HepG2 (cell line): ENCODE data around the gene UBE2E1. TPM values are rescaled to one million over a fixed set of nuclear protein-coding genes. Genes with fewer than 3 reads are reported as not detected.
A peak's percentile ranks its signal among the peaks of the same experiment; 100 is the strongest.

Experiments used
- CBX1 ChIP-seq: IDR thresholded peaks from one replicate; pipeline ENCODE4 v1.6.1; 2016; ENCODE audit warnings: antibody characterized with exemption, low read depth
- FOXP1 ChIP-seq, 2 experiments: fragments of 450-650 bp in 1 of 2; IDR thresholded peaks; 2 replicates each; pipeline ENCODE4 v1.6.1; 2017 to 2018; ENCODE audit warnings: antibody characterized with exemption in 1 of 2
- GABPB1 ChIP-seq: IDR thresholded peaks from 2 replicates; pipeline ENCODE4 v1.6.1; 2016; ENCODE audit warnings: mild to moderate bottlenecking, missing genetic modification reagents, moderate library complexity, missing compliant biosample characterization
- GATAD2A ChIP-seq: IDR thresholded peaks from 2 replicates; pipeline ENCODE4 v1.6.1; 2016
- KAT2B ChIP-seq: fragments of 150-350 bp; IDR thresholded peaks from 2 replicates; pipeline ENCODE4 v1.6.1; 2014; ENCODE audit warnings: low read depth, low read length, borderline replicate concordance
- MLLT10 ChIP-seq: sonication (generic); formaldehyde crosslinking; IDR thresholded peaks from 2 replicates; pipeline ENCODE4 v1.4.0; 2020; ENCODE audit warnings: missing genetic modification reagents
- STAT5B ChIP-seq: sonication (generic); formaldehyde crosslinking; IDR thresholded peaks from 2 replicates; pipeline ENCODE4 v1.4.0; 2020; ENCODE audit warnings: missing genetic modification reagents
- ZNF670 ChIP-seq: sonication (generic); formaldehyde crosslinking; IDR thresholded peaks from 2 replicates; pipeline ENCODE4 v1.8.0; 2022; ENCODE audit warnings: mild to moderate bottlenecking, missing genetic modification reagents, borderline replicate concordance
- ZNF777 ChIP-seq: sonication (generic); formaldehyde crosslinking; IDR thresholded peaks from 2 replicates; pipeline ENCODE4 v1.4.0; 2020; ENCODE audit warnings: missing genetic modification reagents
- polyA plus RNA-seq, 8 experiments: library from polyadenylated mRNA; depleted of rRNA in 3 of 8; stranded (reverse) in 7 of 8; unstranded in 1 of 8; fragments of >200 nt; fragmentation: Illumina TruSeq in 4 of 8; extraction: Trizol in 4 of 8; gene quantifications; 2 replicates each; pipeline versions ENCODE4 v1.2.1 to v1.2.3, GENCODE V29; 2011 to 2016; ENCODE audit warnings: low read depth in 4 of 8, missing spikeins in 1 of 8, mixed read lengths in 1 of 8; ENCODE audit not compliant: insufficient read depth in 1 of 8
- total RNA-seq, 5 experiments: library from RNA; depleted of rRNA; stranded (reverse); fragments of >200 nt; fragmentation: Illumina TruSeq; extraction: Trizol; gene quantifications; 2 replicates each; pipeline ENCODE4 v1.2.3, GENCODE V29; 2016; ENCODE audit warnings: low read depth in 1 of 5
- TF ChIP-seq, protein P1 (sequence below): conservative IDR thresholded peaks from 2 replicates; pipeline ENCODE4 v1.6.1; 2018; ENCODE audit warnings: missing genetic modification reagents
- TF ChIP-seq, protein P2 (sequence below): sonication (generic); formaldehyde crosslinking; IDR thresholded peaks from 2 replicates; pipeline ENCODE4 v1.5.1; 2020; ENCODE audit warnings: mild to moderate bottlenecking, missing genetic modification reagents, borderline replicate concordance
- TF ChIP-seq, protein P3 (sequence below): sonication (generic); formaldehyde crosslinking; conservative IDR thresholded peaks from 2 replicates; pipeline ENCODE4 v1.5.0; 2020; ENCODE audit warnings: missing genetic modification reagents
- TF ChIP-seq, protein P4 (sequence below): sonication (generic); formaldehyde crosslinking; IDR thresholded peaks from 2 replicates; pipeline ENCODE4 v1.4.0; 2020; ENCODE audit warnings: missing genetic modification reagents, mild to moderate bottlenecking, borderline replicate concordance
- TF ChIP-seq, protein P5 (sequence below): sonication (generic); formaldehyde crosslinking; IDR thresholded peaks from 2 replicates; pipeline ENCODE4 v1.4.0; 2020; ENCODE audit warnings: missing genetic modification reagents, low read depth, mild to moderate bottlenecking, borderline replicate concordance

The UBE2E1 gene
- total and polyA plus RNA-seq, 2 of the 13 experiments (the other 11 are each of a cell fraction or from before 2014, with no cell fraction given) = 55.4 to 61.8 TPM

DNA sequence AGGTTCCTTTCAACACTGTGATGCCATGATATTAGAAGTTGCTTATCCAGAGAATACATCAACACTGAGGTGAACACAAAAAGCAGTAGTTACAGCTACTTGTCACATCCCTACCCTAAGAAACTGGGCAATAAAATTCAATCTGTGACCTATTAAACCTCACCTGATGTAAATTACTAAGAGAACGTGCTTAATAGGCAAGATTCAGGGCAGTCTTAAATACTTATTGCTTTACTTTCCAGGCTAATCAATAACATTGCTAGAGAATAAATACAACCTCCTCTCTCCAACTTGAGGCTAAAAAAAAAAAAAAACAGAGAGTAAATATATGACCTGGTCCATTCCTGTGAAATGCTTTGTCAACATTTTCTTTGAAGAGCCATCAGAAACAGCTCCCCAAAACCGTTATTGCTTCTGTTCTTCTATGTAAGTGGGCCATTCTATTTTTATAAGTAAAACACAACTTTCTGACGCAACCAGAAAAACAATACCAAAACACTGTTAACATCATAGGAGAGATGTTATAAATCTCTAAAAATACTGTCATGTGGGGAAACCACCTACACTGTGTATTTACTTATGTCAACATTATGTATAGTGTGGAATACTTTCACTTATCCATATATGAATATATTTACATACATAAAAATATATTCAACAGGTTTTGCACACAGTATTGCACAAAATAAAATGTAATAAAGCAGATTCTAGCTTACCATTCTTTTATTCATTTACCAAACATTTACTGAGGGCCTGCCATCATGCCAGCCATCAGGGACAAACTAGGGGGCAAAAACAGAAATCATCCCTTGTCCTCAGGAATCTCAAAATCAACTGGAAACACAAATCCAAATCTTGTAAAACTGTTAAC, 108.4 kb downstream of the UBE2E1 start (continued):
- TF ChIP-seq GABPB1 (no peak), STAT5B (CRISPR knock-in tag) (no peak), GATAD2A (CRISPR knock-in tag) (peak; percentile 14; the same call in 1 of the 2 replicates), ZNF670 (no peak), MLLT10 (CRISPR knock-in tag) (no peak), ZNF777 (CRISPR knock-in tag) (no peak), CBX1 (no peak), FOXP1 (IDR thresholded peaks at IDR 0.05) (no peak), FOXP1 (CRISPR knock-in tag; IDR thresholded peaks at IDR 0.05) (peak; percentile 43; the same call in 1 of the 2 replicates), KAT2B (no peak)
- TF ChIP-seq, protein P1, sequence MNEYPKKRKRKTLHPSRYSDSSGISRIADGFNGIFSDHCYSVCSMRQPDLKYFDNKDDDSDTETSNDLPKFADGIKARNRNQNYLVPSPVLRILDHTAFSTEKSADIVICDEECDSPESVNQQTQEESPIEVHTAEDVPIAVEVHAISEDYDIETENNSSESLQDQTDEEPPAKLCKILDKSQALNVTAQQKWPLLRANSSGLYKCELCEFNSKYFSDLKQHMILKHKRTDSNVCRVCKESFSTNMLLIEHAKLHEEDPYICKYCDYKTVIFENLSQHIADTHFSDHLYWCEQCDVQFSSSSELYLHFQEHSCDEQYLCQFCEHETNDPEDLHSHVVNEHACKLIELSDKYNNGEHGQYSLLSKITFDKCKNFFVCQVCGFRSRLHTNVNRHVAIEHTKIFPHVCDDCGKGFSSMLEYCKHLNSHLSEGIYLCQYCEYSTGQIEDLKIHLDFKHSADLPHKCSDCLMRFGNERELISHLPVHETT = no peak
- TF ChIP-seq, protein P2, sequence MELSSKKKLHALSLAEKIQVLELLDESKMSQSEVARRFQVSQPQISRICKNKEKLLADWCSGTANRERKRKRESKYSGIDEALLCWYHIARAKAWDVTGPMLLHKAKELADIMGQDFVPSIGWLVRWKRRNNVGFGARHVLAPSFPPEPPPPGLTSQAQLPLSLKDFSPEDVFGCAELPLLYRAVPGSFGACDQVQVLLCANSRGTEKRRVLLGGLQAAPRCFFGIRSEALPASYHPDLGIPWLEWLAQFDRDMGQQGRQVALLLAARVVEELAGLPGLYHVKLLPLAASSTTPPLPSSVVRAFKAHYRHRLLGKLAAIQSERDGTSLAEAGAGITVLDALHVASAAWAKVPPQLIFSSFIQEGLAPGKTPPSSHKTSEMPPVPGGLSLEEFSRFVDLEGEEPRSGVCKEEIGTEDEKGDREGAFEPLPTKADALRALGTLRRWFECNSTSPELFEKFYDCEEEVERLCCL (CRISPR knock-in tag) = no peak
- TF ChIP-seq, protein P3, sequence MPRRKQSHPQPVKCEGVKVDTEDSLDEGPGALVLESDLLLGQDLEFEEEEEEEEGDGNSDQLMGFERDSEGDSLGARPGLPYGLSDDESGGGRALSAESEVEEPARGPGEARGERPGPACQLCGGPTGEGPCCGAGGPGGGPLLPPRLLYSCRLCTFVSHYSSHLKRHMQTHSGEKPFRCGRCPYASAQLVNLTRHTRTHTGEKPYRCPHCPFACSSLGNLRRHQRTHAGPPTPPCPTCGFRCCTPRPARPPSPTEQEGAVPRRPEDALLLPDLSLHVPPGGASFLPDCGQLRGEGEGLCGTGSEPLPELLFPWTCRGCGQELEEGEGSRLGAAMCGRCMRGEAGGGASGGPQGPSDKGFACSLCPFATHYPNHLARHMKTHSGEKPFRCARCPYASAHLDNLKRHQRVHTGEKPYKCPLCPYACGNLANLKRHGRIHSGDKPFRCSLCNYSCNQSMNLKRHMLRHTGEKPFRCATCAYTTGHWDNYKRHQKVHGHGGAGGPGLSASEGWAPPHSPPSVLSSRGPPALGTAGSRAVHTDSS = no peak
- TF ChIP-seq, protein P4, sequence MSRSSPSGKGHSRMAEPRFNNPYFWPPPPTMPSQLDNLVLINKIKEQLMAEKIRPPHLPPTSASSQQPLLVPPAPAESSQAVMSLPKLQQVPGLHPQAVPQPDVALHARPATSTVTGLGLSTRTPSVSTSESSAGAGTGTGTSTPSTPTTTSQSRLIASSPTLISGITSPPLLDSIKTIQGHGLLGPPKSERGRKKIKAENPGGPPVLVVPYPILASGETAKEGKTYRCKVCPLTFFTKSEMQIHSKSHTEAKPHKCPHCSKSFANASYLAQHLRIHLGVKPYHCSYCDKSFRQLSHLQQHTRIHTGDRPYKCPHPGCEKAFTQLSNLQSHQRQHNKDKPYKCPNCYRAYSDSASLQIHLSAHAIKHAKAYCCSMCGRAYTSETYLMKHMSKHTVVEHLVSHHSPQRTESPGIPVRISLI (CRISPR knock-in tag) = peak; percentile 86
- TF ChIP-seq, protein P5, sequence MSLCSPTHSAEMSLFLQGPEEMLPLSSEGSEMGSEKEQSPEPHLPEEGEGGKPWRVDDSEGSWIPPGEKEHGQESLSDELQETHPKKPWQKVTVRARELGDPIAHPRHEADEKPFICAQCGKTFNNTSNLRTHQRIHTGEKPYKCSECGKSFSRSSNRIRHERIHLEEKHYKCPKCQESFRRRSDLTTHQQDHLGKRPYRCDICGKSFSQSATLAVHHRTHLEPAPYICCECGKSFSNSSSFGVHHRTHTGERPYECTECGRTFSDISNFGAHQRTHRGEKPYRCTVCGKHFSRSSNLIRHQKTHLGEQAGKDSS (CRISPR knock-in tag) = no peak
